Transverse colon (tissue), 4 donors: ENCODE measurements around the gene S100A9.
"Not testable (repeated sequence)": the region's sequence is repeated elsewhere in the genome, so short reads cannot be mapped to it uniquely, and the experiment has no call there.

Source experiments
- EP300 ChIP-seq: sonication (generic); formaldehyde crosslinking; IDR thresholded peaks from one replicate; pipeline ENCODE4 v1.6.1; 2017; ENCODE audit warnings: antibody characterized with exemption, low read depth
- POLR2A ChIP-seq: fragments of 450-650 bp; IDR thresholded peaks from one replicate; pipeline ENCODE4 v1.6.1; 2016; ENCODE audit warnings: antibody characterized with exemption, mild to moderate bottlenecking, moderate library complexity
- POLR2AphosphoS5 ChIP-seq, 3 donors: sonication (generic); formaldehyde crosslinking; IDR thresholded peaks; one replicate each; pipeline ENCODE4 v1.6.1; 2016; ENCODE audit warnings: antibody characterized with exemption in 3 of 3
- TF ChIP-seq, protein P1 (sequence below), 5 experiments: fragments of 200-600 bp in 3 of 5; fragments of 450-650 bp in 2 of 5; sonication (generic) in 3 of 5; IDR thresholded peaks; 1 replicate in 2 of 5; 2 replicates in 3 of 5; pipeline ENCODE4 v1.5.1; 2016 to 2017; ENCODE audit warnings: antibody characterized with exemption in 5 of 5, inconsistent platforms in 3 of 5, mild to moderate bottlenecking in 2 of 5, moderate library complexity in 1 of 5

DNA sequence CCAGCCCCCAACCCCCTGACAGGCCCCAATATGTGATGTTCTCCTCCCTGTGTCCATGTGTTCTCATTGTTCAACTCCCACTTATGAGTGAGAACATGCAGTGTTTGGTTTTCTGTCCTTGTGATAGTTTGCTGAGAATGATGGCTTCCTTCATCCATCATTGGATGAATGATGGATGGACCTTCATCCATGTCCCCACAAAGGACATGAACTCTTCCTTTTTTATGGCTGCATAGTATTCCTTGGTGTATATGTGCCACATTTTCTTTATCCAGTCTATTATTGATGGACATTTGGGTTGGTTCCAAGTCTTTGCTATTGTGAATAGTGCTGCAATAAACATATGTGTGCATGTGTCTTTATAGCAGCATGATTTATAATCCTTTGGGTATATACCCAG is 43.3 kb upstream of the S100A9 start:
- TF ChIP-seq EP300; POLR2AphosphoS5 (IDR thresholded peaks at IDR 0.05); POLR2A: not testable (repeated sequence)
- TF ChIP-seq, protein P1, sequence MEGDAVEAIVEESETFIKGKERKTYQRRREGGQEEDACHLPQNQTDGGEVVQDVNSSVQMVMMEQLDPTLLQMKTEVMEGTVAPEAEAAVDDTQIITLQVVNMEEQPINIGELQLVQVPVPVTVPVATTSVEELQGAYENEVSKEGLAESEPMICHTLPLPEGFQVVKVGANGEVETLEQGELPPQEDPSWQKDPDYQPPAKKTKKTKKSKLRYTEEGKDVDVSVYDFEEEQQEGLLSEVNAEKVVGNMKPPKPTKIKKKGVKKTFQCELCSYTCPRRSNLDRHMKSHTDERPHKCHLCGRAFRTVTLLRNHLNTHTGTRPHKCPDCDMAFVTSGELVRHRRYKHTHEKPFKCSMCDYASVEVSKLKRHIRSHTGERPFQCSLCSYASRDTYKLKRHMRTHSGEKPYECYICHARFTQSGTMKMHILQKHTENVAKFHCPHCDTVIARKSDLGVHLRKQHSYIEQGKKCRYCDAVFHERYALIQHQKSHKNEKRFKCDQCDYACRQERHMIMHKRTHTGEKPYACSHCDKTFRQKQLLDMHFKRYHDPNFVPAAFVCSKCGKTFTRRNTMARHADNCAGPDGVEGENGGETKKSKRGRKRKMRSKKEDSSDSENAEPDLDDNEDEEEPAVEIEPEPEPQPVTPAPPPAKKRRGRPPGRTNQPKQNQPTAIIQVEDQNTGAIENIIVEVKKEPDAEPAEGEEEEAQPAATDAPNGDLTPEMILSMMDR (IDR thresholded peaks at IDR 0.05): not testable (repeated sequence)
